WTC11 (cell line): Measurements from ENCODE around the gene NFIC.

Experiments
- FOXP4 ChIP-seq: sonication (generic); formaldehyde crosslinking; IDR thresholded peaks from 2 replicates; pipeline ENCODE4 v1.8.0; 2022; ENCODE audit warnings: mild to moderate bottlenecking, missing genetic modification reagents
- HMGXB4 ChIP-seq: sonication (generic); formaldehyde crosslinking; IDR thresholded peaks from 2 replicates; pipeline ENCODE4 v1.8.1; 2023; ENCODE audit warnings: mild to moderate bottlenecking, moderate library complexity, missing genetic modification reagents
- IRF2 ChIP-seq: sonication (generic); formaldehyde crosslinking; IDR thresholded peaks from 2 replicates; pipeline ENCODE4 v1.8.0; 2022; ENCODE audit warnings: low read depth, missing genetic modification reagents, borderline replicate concordance
- JAZF1 ChIP-seq: fragments of 250-450 bp; sonication (Bioruptor Pico); IDR thresholded peaks from 2 replicates; pipeline ENCODE4 v1.9.0; 2021; ENCODE audit warnings: moderate library complexity, mild to moderate bottlenecking, inconsistent platforms
- TEAD4 ChIP-seq: sonication (generic); formaldehyde crosslinking; IDR thresholded peaks from 2 replicates; pipeline ENCODE4 v1.8.0; 2022; ENCODE audit warnings: mild to moderate bottlenecking, missing genetic modification reagents
- TF ChIP-seq, protein P1 (sequence below): sonication (generic); formaldehyde crosslinking; IDR thresholded peaks from 2 replicates; pipeline ENCODE4 v1.8.1; 2022; ENCODE audit warnings: missing genetic modification reagents, borderline replicate concordance
- TF ChIP-seq, protein P2 (sequence below): fragments of 200-600 bp; IDR thresholded peaks from 2 replicates; pipeline ENCODE4 v1.8.0; 2022; ENCODE audit warnings: antibody characterized with exemption
- TF ChIP-seq, protein P3 (sequence below): sonication (generic); formaldehyde crosslinking; IDR thresholded peaks from 2 replicates; pipeline ENCODE4 v1.8.0; 2022; ENCODE audit warnings: mild to moderate bottlenecking, missing genetic modification reagents

DNA sequence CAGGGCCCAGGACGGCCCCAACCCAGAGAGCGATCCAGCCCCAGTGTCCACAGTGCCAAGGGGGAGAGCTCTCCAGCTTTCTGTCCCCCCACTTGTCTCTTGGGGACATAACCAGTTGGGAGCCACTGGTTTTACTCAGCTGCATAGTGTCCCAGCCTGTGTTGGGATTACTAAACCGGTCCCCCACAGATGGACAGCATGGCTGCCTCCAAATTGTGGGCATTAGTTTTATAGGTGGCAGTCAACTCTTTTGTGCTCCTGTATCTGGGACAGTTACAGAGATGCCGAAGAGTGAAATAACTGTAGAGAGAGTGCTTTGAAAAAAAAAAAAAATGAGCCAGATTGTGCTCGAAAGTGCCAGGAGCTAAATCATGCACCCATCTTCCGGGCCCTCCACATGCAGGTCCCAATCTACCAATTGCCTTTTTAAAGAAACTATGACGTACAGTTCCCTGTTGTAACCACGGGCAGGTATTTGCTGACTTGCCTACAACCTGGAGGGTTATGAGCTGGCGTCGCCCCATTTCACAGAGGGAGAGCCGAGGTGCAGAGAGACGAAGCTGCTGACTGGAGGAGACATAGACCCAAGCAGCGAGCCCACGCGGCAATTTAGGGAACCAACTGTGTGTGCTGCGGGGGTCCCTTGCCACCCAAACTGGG, 2.4 kb upstream of the NFIC start:
- TF ChIP-seq JAZF1 (CRISPR knock-in tag) (no peak), TEAD4 (CRISPR knock-in tag) (no peak), HMGXB4 (no peak), IRF2 (CRISPR knock-in tag) (no peak), FOXP4 (no peak)
- TF ChIP-seq, protein P1, sequence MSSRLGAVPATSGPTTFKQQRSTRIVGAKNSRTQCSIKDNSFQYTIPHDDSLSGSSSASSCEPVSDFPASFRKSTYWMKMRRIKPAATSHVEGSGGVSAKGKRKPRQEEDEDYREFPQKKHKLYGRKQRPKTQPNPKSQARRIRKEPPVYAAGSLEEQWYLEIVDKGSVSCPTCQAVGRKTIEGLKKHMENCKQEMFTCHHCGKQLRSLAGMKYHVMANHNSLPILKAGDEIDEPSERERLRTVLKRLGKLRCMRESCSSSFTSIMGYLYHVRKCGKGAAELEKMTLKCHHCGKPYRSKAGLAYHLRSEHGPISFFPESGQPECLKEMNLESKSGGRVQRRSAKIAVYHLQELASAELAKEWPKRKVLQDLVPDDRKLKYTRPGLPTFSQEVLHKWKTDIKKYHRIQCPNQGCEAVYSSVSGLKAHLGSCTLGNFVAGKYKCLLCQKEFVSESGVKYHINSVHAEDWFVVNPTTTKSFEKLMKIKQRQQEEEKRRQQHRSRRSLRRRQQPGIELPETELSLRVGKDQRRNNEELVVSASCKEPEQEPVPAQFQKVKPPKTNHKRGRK (CRISPR knock-in tag), result no peak
- TF ChIP-seq, protein P2, sequence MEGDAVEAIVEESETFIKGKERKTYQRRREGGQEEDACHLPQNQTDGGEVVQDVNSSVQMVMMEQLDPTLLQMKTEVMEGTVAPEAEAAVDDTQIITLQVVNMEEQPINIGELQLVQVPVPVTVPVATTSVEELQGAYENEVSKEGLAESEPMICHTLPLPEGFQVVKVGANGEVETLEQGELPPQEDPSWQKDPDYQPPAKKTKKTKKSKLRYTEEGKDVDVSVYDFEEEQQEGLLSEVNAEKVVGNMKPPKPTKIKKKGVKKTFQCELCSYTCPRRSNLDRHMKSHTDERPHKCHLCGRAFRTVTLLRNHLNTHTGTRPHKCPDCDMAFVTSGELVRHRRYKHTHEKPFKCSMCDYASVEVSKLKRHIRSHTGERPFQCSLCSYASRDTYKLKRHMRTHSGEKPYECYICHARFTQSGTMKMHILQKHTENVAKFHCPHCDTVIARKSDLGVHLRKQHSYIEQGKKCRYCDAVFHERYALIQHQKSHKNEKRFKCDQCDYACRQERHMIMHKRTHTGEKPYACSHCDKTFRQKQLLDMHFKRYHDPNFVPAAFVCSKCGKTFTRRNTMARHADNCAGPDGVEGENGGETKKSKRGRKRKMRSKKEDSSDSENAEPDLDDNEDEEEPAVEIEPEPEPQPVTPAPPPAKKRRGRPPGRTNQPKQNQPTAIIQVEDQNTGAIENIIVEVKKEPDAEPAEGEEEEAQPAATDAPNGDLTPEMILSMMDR, result no peak
- TF ChIP-seq, protein P3, sequence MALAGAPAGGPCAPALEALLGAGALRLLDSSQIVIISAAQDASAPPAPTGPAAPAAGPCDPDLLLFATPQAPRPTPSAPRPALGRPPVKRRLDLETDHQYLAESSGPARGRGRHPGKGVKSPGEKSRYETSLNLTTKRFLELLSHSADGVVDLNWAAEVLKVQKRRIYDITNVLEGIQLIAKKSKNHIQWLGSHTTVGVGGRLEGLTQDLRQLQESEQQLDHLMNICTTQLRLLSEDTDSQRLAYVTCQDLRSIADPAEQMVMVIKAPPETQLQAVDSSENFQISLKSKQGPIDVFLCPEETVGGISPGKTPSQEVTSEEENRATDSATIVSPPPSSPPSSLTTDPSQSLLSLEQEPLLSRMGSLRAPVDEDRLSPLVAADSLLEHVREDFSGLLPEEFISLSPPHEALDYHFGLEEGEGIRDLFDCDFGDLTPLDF (CRISPR knock-in tag), result no peak
